ENCODE results near the gene CHD8. TPM values are rescaled to one million over a fixed set of nuclear protein-coding genes. Genes with fewer than 3 reads are reported as not detected.

Gene CHD8
- total and polyA plus RNA-seq, 2 of the 13 experiments (the other 11 are each of a cell fraction or from before 2014, with no cell fraction given), result 35.1 to 79.6 TPM

DNA sequence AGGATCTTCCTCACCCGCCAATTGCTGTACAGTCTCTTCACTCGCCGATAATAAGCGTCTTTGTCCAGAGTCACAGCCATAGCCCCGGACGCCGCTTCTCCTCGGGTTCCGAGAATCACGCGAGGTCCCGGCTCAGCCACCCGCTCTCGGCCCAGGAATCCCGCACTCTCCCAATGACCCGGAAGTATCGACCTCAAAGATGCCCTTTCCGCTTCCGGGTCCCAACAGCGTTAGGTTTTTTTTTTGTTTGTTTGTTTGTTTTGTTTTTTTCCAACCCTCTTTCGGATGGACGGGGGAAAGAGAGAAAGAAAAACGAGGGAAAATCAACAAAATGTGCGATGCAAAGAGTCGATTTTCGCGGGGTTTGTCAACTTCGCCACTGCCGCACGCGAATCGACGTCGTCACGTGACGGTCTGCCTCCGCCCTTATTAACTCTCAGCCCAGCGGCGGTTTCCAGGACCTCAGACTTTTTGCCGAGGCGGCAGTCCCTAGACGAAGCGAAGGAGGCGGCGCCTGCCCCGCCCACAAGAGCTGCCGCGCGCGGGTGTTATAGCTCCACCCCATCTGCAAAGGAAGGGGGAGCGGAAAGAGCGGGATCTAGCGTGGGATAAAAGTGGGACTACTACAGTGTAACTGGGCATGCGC lies 72.0 kb downstream of the CHD8 start, which contains the start of gene SUPT16H (continued):
- TF ChIP-seq NCOR1 (IDR thresholded peaks at IDR 0.05; ENCODE audit: borderline replicate concordance, low read length) (peak; percentile 86; the same call in 1 of the 2 replicates), ZNF343 (CRISPR knock-in tag; IDR thresholded peaks at IDR 0.05) (peak; percentile 85; the same call in 1 of the 2 replicates), KLF11 (CRISPR knock-in tag; IDR thresholded peaks at IDR 0.05) (peak; percentile 46; the same call in 1 of the 2 replicates), MTA1 (CRISPR knock-in tag; IDR thresholded peaks at IDR 0.05; ENCODE audit: borderline replicate concordance) (no peak; the same call in 1 of the 2 replicates), ZNF550 (CRISPR knock-in tag; IDR thresholded peaks at IDR 0.05; ENCODE audit: borderline replicate concordance) (no peak), FOXM1 (CRISPR knock-in tag; IDR thresholded peaks at IDR 0.05) (no peak), ZBTB8A (CRISPR knock-in tag; IDR thresholded peaks at IDR 0.05; ENCODE audit: borderline replicate concordance, low read depth) (no peak), HOMEZ (CRISPR knock-in tag; IDR thresholded peaks at IDR 0.05; ENCODE audit: low read depth) (peak; percentile 71), RBM39 (IDR thresholded peaks at IDR 0.05; ENCODE audit: low read depth, low read length, poor library complexity, severe bottlenecking) (peak; percentile 86), FOXJ3 (CRISPR knock-in tag; IDR thresholded peaks at IDR 0.05; ENCODE audit: borderline replicate concordance) (peak; percentile 33; the same call in 1 of the 2 replicates), JARID2 (CRISPR knock-in tag; IDR thresholded peaks at IDR 0.05; ENCODE audit: insufficient replicate concordance) (peak; percentile 36), USF2 (IDR thresholded peaks at IDR 0.05; ENCODE audit: low read depth, low read length) (peak; percentile 97), USF2 (CRISPR knock-in tag; IDR thresholded peaks at IDR 0.05; ENCODE audit: borderline replicate concordance) (peak; percentile 99)
- TF ChIP-seq, protein P1, sequence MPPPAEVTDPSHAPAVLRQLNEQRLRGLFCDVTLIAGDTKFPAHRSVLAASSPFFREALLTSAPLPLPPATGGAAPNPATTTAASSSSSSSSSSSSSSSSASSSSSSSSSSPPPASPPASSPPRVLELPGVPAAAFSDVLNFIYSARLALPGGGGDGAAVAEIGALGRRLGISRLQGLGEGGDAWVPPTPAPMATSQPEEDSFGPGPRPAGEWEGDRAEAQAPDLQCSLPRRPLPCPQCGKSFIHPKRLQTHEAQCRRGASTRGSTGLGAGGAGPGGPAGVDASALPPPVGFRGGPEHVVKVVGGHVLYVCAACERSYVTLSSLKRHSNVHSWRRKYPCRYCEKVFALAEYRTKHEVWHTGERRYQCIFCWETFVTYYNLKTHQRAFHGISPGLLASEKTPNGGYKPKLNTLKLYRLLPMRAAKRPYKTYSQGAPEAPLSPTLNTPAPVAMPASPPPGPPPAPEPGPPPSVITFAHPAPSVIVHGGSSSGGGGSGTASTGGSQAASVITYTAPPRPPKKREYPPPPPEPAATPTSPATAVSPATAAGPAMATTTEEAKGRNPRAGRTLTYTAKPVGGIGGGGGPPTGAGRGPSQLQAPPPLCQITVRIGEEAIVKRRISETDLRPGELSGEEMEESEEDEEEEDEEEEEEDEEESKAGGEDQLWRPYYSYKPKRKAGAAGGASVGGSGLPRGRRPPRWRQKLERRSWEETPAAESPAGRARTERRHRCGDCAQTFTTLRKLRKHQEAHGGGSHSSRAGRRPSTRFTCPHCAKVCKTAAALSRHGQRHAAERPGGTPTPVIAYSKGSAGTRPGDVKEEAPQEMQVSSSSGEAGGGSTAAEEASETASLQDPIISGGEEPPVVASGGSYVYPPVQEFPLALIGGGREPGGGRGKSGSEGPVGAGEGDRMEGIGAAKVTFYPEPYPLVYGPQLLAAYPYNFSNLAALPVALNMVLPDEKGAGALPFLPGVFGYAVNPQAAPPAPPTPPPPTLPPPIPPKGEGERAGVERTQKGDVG (CRISPR knock-in tag; IDR thresholded peaks at IDR 0.05; ENCODE audit: borderline replicate concordance), result peak; percentile 91; the same call in 1 of the 2 replicates
- TF ChIP-seq, protein P2, sequence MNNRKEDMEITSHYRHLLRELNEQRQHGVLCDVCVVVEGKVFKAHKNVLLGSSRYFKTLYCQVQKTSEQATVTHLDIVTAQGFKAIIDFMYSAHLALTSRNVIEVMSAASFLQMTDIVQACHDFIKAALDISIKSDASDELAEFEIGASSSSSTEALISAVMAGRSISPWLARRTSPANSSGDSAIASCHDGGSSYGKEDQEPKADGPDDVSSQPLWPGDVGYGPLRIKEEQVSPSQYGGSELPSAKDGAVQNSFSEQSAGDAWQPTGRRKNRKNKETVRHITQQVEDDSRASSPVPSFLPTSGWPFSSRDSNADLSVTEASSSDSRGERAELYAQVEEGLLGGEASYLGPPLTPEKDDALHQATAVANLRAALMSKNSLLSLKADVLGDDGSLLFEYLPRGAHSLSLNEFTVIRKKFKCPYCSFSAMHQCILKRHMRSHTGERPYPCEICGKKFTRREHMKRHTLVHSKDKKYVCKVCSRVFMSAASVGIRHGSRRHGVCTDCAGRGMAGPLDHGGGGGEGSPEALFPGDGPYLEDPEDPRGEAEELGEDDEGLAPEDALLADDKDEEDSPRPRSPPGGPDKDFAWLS (CRISPR knock-in tag; IDR thresholded peaks at IDR 0.05; ENCODE audit: borderline replicate concordance), result no peak
- TF ChIP-seq, protein P3, sequence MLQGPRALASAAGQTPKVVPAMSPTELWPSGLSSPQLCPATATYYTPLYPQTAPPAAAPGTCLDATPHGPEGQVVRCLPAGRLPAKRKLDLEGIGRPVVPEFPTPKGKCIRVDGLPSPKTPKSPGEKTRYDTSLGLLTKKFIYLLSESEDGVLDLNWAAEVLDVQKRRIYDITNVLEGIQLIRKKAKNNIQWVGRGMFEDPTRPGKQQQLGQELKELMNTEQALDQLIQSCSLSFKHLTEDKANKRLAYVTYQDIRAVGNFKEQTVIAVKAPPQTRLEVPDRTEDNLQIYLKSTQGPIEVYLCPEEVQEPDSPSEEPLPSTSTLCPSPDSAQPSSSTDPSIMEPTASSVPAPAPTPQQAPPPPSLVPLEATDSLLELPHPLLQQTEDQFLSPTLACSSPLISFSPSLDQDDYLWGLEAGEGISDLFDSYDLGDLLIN (CRISPR knock-in tag; IDR thresholded peaks at IDR 0.05; ENCODE audit: borderline replicate concordance), result peak; percentile 73; the same call in 1 of the 2 replicates
